Cerebellar cortex (tissue), 1 donor: ENCODE data around the gene ZNF570.
A peak's percentile ranks its signal among the peaks of the same experiment; 100 is the strongest.

Source experiments
- DNase-seq: peaks from one replicate; pipeline ENCODE4 v3.0.0-alpha.2; 2015; ENCODE audit warnings: low spot score

The ZNF570 gene

GRCh38 chr19:37468961-37469777 is at the start of gene ZNF570:
Gene ZNF570 (plus strand): TSS chr19:37469356. CDS start chr19:37470355, 999 bp downstream.
- peak; percentile 86 for DNase-seq

DNA sequence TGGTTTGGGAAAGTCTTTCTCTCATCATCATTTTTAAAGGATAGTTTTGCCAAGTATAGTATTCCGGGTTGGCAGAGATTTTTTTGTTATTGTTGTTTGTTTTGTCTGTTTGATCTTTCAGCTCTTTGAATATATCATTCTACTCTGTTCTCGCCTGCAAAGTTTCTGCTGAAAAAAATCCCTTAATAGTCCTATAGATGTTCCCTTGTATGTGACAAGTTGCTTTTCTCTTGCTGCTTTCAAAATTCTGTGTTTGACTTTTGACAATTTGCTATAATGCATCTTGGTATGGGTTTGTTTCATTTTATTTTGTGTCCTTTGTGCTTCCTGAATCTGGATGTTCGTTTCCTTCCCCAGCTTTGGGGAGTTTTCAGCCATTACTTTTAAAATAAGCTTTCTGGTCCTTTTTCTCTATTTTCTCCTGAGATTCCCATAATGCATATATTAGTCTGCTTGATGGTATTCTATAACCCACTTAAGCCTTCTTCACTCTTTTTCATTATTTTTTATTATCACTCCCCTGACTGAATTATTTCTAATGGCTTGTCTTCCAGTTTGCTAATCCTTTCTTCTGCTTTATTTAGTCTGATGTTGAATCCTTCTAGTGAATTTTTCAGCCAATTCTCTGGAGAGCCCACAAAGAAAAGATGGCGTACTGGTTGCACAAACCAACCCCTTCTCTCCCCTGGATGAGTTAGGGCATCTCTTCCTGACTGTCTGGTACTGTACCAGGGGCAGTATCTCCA is 16.5 kb upstream of the ZNF570 start:
- no peak for DNase-seq

DNA sequence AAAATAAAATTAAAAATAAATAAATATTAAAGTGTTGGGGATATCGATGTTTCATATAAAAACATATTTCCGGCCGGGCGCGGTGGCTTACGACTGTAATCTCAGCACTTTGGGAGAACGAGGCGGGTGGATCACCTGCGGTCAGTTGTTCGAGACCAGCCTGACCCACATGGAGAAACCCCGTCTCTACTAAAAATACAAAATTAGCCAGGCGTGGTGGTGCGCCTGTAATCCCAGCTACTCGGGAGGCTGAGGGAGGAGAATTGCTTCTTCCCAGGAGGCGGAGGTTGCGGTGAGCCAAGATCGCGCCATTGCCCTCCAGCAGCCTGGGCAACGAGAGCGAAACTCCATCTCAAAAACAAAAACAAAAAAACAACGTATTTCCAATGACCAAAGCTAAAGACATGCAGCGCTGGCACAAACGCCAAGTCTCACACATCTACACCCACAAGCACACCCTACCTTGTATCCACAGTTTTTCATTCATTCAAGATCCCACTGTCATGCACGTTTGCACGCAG is 2.8 kb upstream of the ZNF570 start:
- no peak for DNase-seq

GRCh38 chr19:37466798-37467607 is 2.2 kb upstream of the ZNF570 start, which contains the start of gene ZNF569:
Gene ZNF569 (minus strand): TSS chr19:37467444. CDS start chr19:37444921, 22,523 bp downstream.
- DNase-seq: peak; percentile 97

- DNase-seq: no peak
Observed at GRCh38 chr19:37467608-37468090, 1.5 kb upstream of the ZNF570 start.

DNA sequence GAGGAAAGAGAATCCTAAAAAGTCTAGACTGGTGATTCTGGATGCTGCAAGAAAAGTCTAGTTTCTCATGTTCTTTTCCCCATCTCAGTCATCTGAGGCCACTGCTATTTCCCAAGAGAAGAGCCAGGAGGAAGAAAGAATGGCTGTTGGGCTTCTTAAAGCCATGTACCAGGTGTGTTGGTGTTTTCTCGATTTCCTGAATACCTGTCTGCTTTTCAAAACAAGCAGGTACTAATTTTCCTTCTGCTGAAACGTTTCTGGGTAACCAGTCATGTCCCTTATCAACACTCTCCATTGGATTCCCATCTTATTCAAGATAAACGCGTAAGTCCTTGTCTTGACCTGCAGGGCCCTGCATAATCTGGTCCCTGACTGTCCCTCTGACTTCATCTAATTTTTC is 1.1 kb downstream of the ZNF570 start:
- no peak for DNase-seq

- DNase-seq: no peak
Observed at GRCh38 chr19:37472165-37472564, 3.0 kb downstream of the ZNF570 start.

DNA sequence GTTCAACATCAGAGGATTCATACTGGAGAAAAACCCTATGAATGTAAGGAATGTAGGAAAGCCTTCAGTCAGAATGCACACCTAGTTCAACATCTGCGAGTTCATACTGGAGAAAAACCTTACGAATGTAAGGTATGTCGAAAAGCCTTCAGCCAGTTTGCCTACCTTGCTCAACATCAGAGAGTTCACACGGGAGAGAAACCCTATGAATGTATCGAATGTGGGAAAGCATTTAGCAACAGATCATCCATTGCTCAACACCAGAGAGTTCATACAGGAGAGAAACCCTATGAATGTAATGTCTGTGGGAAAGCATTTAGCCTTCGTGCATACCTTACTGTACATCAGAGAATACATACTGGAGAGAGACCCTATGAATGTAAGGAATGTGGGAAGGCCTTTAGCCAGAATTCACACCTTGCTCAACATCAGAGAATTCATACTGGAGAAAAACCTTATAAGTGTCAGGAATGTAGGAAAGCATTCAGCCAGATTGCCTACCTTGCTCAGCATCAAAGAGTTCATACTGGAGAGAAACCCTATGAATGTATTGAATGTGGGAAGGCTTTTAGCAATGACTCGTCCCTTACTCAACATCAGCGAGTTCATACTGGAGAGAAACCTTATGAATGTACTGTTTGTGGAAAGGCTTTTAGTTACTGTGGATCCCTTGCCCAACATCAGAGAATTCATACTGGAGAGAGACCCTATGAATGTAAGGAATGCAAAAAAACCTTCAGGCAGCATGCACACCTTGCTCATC is 15.4 kb downstream of the ZNF570 start:
- no peak for DNase-seq

GRCh38 chr19:37492213-37492612 is 23.1 kb downstream of the ZNF570 start:
- DNase-seq: no peak

DNA sequence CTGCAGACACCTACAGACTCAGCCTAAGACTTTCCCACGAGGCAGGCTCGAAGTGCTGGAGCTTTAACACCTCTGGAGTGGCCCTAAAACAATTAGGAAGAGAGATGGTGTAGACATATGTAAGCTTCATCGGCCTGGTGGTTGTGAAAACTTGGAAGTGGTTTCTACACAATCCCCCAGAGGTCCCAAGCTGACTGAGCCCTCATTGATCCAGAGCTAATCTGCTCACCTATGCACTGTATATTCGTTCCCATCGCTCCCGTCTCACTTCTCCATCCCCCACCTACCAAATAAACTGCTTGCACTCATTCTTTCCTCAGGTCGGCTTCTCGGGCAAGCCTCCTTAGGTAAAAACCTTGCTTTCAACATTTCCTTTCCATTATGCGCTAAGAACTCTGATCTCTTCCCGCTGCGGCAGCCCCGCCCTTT is 36.8 kb downstream of the ZNF570 start:
- no peak for DNase-seq

DNA sequence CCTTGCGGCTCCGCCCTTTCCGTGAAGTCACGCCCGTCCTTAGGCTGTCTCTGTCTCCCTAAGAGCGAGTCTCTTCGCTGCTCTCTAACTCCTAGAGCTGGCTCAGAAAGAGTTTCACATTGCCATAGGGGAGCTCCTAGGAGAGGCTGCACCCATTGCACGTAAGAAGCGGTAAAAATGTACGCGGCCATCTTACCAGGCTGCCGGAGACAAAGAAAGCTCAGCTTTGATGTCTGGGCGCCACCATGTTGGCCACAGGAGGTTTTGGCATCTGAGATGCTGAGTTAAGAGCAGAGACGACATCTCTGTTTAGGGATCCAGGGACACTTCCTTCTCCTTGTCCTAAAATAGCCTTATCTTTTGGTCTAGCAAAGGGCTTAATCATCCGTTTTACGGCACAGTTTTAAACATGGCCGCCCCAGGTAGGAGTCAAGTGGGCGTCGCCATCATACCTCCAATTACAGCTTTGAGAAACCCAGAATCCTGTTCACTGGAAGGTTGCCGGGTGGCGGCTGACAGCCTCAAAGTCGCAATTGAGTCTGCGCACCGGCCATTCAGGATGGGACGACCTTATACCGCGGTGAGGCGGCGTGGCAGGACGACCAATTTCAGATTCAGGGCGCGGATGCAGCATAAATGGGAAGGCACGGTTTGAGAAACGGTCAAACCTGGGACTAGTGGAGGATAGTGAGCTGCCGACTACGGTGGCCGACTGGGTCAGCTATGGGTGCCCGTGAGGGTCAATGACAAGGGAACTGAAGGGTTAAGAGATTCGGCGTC is 37.4 kb downstream of the ZNF570 start, which contains the start of gene ZNF793:
TSS of gene ZNF793 (plus strand) at position 553 of the 780 bp plus-strand sequence. CDS start 16,501 bp downstream, outside the sequence.
- peak; percentile 90 for DNase-seq

- DNase-seq: no peak
Observed at GRCh38 chr19:37507167-37507464, 38.0 kb downstream of the ZNF570 start.

GRCh38 chr19:37511186-37511585 is 42.0 kb downstream of the ZNF570 start:
- no peak for DNase-seq

- DNase-seq: no peak
Observed at GRCh38 chr19:37511821-37512220, 42.7 kb downstream of the ZNF570 start.

DNA sequence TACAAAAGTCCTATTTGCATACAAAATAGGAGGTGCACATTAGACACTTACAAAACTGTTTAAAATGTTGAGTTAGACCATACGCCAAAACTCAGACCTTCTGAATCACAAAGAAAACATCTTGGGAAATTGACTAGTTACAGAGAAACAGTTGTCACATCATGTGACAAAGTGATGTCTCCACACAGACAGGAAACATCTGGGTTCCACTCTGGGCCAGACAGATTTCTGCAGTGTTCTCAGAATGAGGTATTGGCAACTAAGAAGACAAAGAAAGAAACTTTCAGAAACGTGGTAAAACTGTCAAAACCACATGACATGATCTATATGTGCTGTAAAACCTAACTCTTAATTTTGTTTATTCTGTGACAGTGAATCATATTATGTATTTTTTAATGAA is 44.2 kb downstream of the ZNF570 start:
- no peak for DNase-seq

GRCh38 chr19:37519890-37520289 is 50.7 kb downstream of the ZNF570 start:
- DNase-seq: no peak

- DNase-seq: no peak
Observed at GRCh38 chr19:37537391-37537947, 68.3 kb downstream of the ZNF570 start.
